ENCODE data around the gene REXO1. TPM values are rescaled to one million over a fixed set of nuclear protein-coding genes. Genes with fewer than 3 reads are reported as not detected.

Gene REXO1
- total and polyA plus RNA-seq, 9 of the 15 experiments (the other 6 are each of a cell fraction or from before 2014, with no cell fraction given) = 0.04 to 63.3 (median 15.8) TPM

DNA sequence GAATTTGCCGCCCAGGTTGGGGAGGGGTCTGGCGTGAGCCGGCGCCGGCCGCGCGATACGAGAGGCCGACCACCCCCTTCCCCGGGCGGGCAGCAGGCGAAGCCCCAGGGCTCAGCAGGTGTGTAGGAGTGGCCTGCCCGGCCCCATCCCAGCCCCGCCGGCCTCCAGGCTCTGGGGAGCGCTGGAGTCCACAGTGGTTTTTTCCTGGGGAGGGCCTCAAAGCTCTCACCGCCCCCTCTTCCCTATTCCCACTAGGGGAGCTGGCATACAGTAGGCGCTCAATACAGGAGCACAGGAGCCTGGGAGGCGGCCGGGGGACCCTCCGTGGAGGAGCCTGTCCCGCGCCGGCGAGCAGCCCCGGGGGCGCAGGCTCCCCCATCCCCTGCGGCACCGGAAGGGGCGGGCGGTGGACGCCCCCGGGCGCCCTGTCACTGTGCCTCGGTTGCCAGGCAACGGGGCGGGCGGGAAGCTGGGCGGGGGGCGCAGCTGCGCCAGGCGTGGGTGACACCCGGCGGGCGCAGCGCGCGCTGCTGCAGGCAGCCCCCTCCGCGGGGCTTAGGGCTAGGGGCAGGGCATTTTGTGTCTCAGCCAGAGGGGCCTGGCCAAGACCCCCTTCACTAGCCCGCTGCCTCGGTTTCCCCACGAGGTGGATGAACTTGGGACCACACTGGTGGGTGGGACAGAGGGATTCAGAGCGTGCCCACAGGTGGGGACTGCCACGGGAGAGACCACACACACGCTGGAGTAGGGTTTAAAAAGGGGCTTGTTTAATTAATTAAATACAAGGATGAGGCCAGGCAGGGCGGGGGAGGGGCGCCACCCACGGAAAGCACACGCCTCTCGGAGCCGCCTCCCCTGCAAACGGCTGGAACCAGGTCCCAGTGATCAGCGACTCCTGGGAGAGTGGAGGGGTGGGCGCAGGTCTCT is 3.6 kb upstream of the REXO1 start (continued):
- TF ChIP-seq JUND (IDR thresholded peaks at IDR 0.05; ENCODE audit: borderline replicate concordance, low read depth, low read length) (no peak), JUND (tag; IDR thresholded peaks at IDR 0.05; ENCODE audit: borderline replicate concordance, low read depth, low read length) (no peak), BCOR (IDR thresholded peaks at IDR 0.05) (no peak), SMAD2 (IDR thresholded peaks at IDR 0.05; ENCODE audit: low read depth, low read length) (no peak), ZNF197 (CRISPR knock-in tag; IDR thresholded peaks at IDR 0.05; ENCODE audit: low read depth) (no peak), PPARD (CRISPR knock-in tag; IDR thresholded peaks at IDR 0.05) (no peak), ARHGAP35 (IDR thresholded peaks at IDR 0.05; ENCODE audit: partially characterized antibody) (no peak), HSF4 (CRISPR knock-in tag; IDR thresholded peaks at IDR 0.05; ENCODE audit: borderline replicate concordance) (no peak), ESRRA (IDR thresholded peaks at IDR 0.05; ENCODE audit: borderline replicate concordance, low read depth) (no peak), CXXC5 (CRISPR knock-in tag; IDR thresholded peaks at IDR 0.05) (no peak), LCOR (CRISPR knock-in tag; IDR thresholded peaks at IDR 0.05) (no peak)
- TF ChIP-seq, protein P1, sequence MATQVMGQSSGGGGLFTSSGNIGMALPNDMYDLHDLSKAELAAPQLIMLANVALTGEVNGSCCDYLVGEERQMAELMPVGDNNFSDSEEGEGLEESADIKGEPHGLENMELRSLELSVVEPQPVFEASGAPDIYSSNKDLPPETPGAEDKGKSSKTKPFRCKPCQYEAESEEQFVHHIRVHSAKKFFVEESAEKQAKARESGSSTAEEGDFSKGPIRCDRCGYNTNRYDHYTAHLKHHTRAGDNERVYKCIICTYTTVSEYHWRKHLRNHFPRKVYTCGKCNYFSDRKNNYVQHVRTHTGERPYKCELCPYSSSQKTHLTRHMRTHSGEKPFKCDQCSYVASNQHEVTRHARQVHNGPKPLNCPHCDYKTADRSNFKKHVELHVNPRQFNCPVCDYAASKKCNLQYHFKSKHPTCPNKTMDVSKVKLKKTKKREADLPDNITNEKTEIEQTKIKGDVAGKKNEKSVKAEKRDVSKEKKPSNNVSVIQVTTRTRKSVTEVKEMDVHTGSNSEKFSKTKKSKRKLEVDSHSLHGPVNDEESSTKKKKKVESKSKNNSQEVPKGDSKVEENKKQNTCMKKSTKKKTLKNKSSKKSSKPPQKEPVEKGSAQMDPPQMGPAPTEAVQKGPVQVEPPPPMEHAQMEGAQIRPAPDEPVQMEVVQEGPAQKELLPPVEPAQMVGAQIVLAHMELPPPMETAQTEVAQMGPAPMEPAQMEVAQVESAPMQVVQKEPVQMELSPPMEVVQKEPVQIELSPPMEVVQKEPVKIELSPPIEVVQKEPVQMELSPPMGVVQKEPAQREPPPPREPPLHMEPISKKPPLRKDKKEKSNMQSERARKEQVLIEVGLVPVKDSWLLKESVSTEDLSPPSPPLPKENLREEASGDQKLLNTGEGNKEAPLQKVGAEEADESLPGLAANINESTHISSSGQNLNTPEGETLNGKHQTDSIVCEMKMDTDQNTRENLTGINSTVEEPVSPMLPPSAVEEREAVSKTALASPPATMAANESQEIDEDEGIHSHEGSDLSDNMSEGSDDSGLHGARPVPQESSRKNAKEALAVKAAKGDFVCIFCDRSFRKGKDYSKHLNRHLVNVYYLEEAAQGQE (IDR thresholded peaks at IDR 0.05; ENCODE audit: borderline replicate concordance) = no peak
- TF ChIP-seq, protein P1 (CRISPR knock-in tag; IDR thresholded peaks at IDR 0.05; ENCODE audit: low read depth) = no peak

All from K562 (cell line).